HepG2 (cell line): ENCODE data around the gene TVP23C. TPM values are rescaled to one million over a fixed set of nuclear protein-coding genes. Genes with fewer than 3 reads are reported as not detected.
A peak's percentile ranks its signal among the peaks of the same experiment; 100 is the strongest.

Experiments
- ATAC-seq: fragments of 200-7000 bp; cut with Tn5 transposase; 3 replicates; pipeline ENCODE4 v1.9.1; 2020; ENCODE audit warnings: mild to moderate bottlenecking, moderate library complexity
- BruUV-seq: library from RNA; stranded (reverse); fragments of 400-500 nt; replicated peaks from 2 replicates; lab custom pipeline; 2021; lab: Mats Ljungman, UMichigan
- CTCF ChIA-PET: fragments of 300-600 bp; formaldehyde crosslinking; extraction: SDS; loops from one replicate; lab custom pipeline; 2021; ENCODE audit warnings: low total read pairs, inconsistent platforms, low intra/inter-chr PET ratio; lab: Yijun Ruan, JAX
- POLR2A ChIA-PET: fragments of 350-600 bp; sonication (Branson Sonifier 250); formaldehyde crosslinking; loops from one replicate; lab custom pipeline; 2020; ENCODE audit warnings: antibody characterized with exemption, inconsistent platforms; lab: Yijun Ruan, JAX
- DNase-seq: peaks from one replicate; pipeline ENCODE4 v3.0.0-alpha.2; 2015; ENCODE audit warnings: low spot score
- FAIRE-seq: peaks from 3 replicates; lab custom pipeline; 2011; peaks lifted over from hg19 to GRCh38; lab: Jason Lieb, UNC
- H2AFZ ChIP-seq: one replicate; pipeline ENCODE4 v1.6.1; 2011; ENCODE audit warnings: low read length, inconsistent platforms
- H3K27ac ChIP-seq: fragments of 300-600 bp; 3 replicates; pipeline ENCODE4 v1.8.0; 2011; ENCODE audit warnings: mixed run types, mild to moderate bottlenecking, mixed read lengths, low read length, inconsistent platforms; ENCODE audit not compliant: insufficient read depth; ENCODE audit errors: extremely low read length
- H3K27me3 ChIP-seq, 2 experiments: fragments of 200-600 bp in 1 of 2; 2 replicates in 1 of 2; 3 replicates in 1 of 2; pipeline versions ENCODE4 v1.6.0 to v1.8.0; 2011; ENCODE audit warnings: low read length in 2 of 2, mild to moderate bottlenecking in 2 of 2, moderate library complexity in 2 of 2, inconsistent platforms in 1 of 2; ENCODE audit not compliant: insufficient read depth in 2 of 2, control insufficient read depth in 1 of 2
- H3K36me3 ChIP-seq, 2 experiments: fragments of 200-600 bp in 1 of 2; replicated peaks in 1 of 2; 2 replicates in 1 of 2; 3 replicates in 1 of 2; pipeline versions ENCODE4 v1.5.1 to v1.8.0; 2011; ENCODE audit warnings: low read length in 2 of 2, inconsistent platforms in 1 of 2; ENCODE audit not compliant: insufficient read depth in 2 of 2, control insufficient read depth in 1 of 2
- H3K4me1 ChIP-seq: 2 replicates; pipeline ENCODE4 v1.5.1; 2012; ENCODE audit warnings: low read length, inconsistent platforms; ENCODE audit not compliant: insufficient read depth
- H3K4me2 ChIP-seq: 2 replicates; pipeline ENCODE4 v1.6.0; 2011; ENCODE audit warnings: low read depth, low read length, inconsistent platforms
- H3K4me3 ChIP-seq, 3 experiments: fragments of 200-600 bp in 1 of 3; sonication (generic), shearing (Covaris generic) in 1 of 3; replicated peaks in 1 of 3; 2 replicates each; pipeline ENCODE4 v1.5.1; 2011 to 2016; ENCODE audit warnings: low read length in 3 of 3, inconsistent platforms in 2 of 3, low read depth in 2 of 3, mild to moderate bottlenecking in 2 of 3, control low read depth in 1 of 3, mixed read lengths in 1 of 3; ENCODE audit not compliant: insufficient read depth in 1 of 3
- H3K79me2 ChIP-seq: one replicate; pipeline ENCODE4 v1.6.1; 2011; ENCODE audit warnings: low read length, inconsistent platforms; ENCODE audit not compliant: insufficient read depth
- H3K9ac ChIP-seq: 2 replicates; pipeline ENCODE4 v1.6.0; 2011; ENCODE audit warnings: mild to moderate bottlenecking, low read depth, low read length, inconsistent platforms; ENCODE audit not compliant: insufficient read depth
- H3K9me3 ChIP-seq: 2 replicates; pipeline ENCODE4 v1.5.1; 2012; ENCODE audit warnings: mild to moderate bottlenecking, low read length
- H4K20me1 ChIP-seq: 2 replicates; pipeline ENCODE4 v1.6.0; 2011; ENCODE audit warnings: inconsistent platforms, mild to moderate bottlenecking, low read length, moderate library complexity; ENCODE audit not compliant: insufficient read depth
- FOXJ3 ChIP-seq: sonication (generic); formaldehyde crosslinking; IDR thresholded peaks from 2 replicates; pipeline ENCODE4 v1.4.0; 2020; ENCODE audit warnings: missing genetic modification reagents, mild to moderate bottlenecking, borderline replicate concordance
- KAT2B ChIP-seq: fragments of 150-350 bp; IDR thresholded peaks from 2 replicates; pipeline ENCODE4 v1.6.1; 2014; ENCODE audit warnings: low read depth, low read length, borderline replicate concordance
- TEAD3 ChIP-seq: optimal IDR thresholded peaks from 2 replicates; pipeline ENCODE3; 2016; ENCODE audit warnings: borderline replicate concordance
- ZNF263 ChIP-seq: sonication (generic); formaldehyde crosslinking; IDR thresholded peaks from 2 replicates; pipeline ENCODE4 v1.4.0; 2020; ENCODE audit warnings: missing genetic modification reagents
- ZNF350 ChIP-seq: sonication (generic); formaldehyde crosslinking; IDR thresholded peaks from 2 replicates; pipeline ENCODE4 v1.4.0; 2020; ENCODE audit warnings: mild to moderate bottlenecking, low read depth, missing genetic modification reagents, borderline replicate concordance
- WGBS: methylation state at CpG from one replicate; pipeline ENCODE4 v1.1.6; 2017; ENCODE audit warnings: low lambda C conversion rate; 5-methylcytosine and 5-hydroxymethylcytosine counted together
- in situ Hi-C: cut with HindIII; loops from 2 replicates; pipeline ENCODE4 v1.10.0; 2017; ENCODE audit warnings: low pct_unique_long_range_greater_than_20kb; ENCODE audit not compliant: extremely low pct_ligation_motif_present
- intact Hi-C: fragments of 100-400 bp; cut with micrococcal nuclease; formaldehyde crosslinking; loops from one replicate; pipeline ENCODE4 v1.10.0; 2022; ENCODE audit not compliant: unreplicated experiment
- polyA plus RNA-seq, 8 experiments: library from polyadenylated mRNA; depleted of rRNA in 3 of 8; stranded (reverse) in 7 of 8; unstranded in 1 of 8; fragments of >200 nt; fragmentation: Illumina TruSeq in 4 of 8; extraction: Trizol in 4 of 8; gene quantifications; 2 replicates each; pipeline versions ENCODE4 v1.2.1 to v1.2.3, GENCODE V29; 2011 to 2016; ENCODE audit warnings: low read depth in 4 of 8, missing spikeins in 1 of 8, mixed read lengths in 1 of 8; ENCODE audit not compliant: insufficient read depth in 1 of 8
- total RNA-seq, 5 experiments: library from RNA; depleted of rRNA; stranded (reverse); fragments of >200 nt; fragmentation: Illumina TruSeq; extraction: Trizol; gene quantifications; 2 replicates each; pipeline ENCODE4 v1.2.3, GENCODE V29; 2016; ENCODE audit warnings: low read depth in 1 of 5
- TF ChIP-seq, protein P1 (sequence below): sonication (generic); formaldehyde crosslinking; IDR thresholded peaks from 2 replicates; pipeline ENCODE4 v1.5.1; 2020; ENCODE audit warnings: mild to moderate bottlenecking, missing genetic modification reagents, moderate library complexity
- TF ChIP-seq, protein P2 (sequence below): sonication (generic); formaldehyde crosslinking; IDR thresholded peaks from 2 replicates; pipeline ENCODE4 v1.8.1; 2023; ENCODE audit warnings: missing genetic modification reagents, mild to moderate bottlenecking, borderline replicate concordance

Gene TVP23C
- total and polyA plus RNA-seq, 2 of the 13 experiments (the other 11 are each of a cell fraction or from before 2014, with no cell fraction given) = 10.4 to 28.2 TPM

DNA sequence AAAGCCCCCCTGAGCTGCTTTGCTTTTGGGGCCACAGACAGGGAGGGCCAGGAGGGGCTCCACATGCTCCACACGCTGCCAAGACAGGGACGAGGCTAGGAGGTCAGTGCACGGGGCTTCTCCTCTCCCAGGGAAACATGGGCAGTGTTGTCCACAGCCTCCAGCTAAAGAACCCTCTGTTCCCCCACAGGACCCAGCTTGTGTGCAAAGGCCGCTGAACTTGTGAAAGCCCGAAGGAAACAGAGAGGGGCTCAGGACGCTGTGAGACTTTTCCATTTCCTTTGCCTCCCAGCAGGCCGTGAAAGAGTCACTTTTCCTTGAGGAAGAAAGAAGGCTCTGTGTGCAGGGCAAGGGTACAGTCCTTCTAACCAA is 105.6 kb downstream of the TVP23C start:
- no peak overlapping the region for H2AFZ ChIP-seq
- in situ Hi-C loops = no loop called here
- H3K4me2 ChIP-seq = no peak overlapping the region
- peaks cover 16 to 34% of the 10 kb centered on the region in 2 experiments for H3K36me3 ChIP-seq
- TF ChIP-seq FOXJ3 (CRISPR knock-in tag) = no peak
- TF ChIP-seq, protein P1, sequence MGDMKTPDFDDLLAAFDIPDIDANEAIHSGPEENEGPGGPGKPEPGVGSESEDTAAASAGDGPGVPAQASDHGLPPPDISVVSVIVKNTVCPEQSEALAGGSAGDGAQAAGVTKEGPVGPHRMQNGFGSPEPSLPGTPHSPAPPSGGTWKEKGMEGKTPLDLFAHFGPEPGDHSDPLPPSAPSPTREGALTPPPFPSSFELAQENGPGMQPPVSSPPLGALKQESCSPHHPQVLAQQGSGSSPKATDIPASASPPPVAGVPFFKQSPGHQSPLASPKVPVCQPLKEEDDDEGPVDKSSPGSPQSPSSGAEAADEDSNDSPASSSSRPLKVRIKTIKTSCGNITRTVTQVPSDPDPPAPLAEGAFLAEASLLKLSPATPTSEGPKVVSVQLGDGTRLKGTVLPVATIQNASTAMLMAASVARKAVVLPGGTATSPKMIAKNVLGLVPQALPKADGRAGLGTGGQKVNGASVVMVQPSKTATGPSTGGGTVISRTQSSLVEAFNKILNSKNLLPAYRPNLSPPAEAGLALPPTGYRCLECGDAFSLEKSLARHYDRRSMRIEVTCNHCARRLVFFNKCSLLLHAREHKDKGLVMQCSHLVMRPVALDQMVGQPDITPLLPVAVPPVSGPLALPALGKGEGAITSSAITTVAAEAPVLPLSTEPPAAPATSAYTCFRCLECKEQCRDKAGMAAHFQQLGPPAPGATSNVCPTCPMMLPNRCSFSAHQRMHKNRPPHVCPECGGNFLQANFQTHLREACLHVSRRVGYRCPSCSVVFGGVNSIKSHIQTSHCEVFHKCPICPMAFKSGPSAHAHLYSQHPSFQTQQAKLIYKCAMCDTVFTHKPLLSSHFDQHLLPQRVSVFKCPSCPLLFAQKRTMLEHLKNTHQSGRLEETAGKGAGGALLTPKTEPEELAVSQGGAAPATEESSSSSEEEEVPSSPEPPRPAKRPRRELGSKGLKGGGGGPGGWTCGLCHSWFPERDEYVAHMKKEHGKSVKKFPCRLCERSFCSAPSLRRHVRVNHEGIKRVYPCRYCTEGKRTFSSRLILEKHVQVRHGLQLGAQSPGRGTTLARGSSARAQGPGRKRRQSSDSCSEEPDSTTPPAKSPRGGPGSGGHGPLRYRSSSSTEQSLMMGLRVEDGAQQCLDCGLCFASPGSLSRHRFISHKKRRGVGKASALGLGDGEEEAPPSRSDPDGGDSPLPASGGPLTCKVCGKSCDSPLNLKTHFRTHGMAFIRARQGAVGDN (CRISPR knock-in tag) = 0 out of 2 replicates have a peak, but pooled peaks have one; percentile 14
- TF ChIP-seq, protein P2, sequence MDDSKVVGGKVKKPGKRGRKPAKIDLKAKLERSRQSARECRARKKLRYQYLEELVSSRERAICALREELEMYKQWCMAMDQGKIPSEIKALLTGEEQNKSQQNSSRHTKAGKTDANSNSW (CRISPR knock-in tag) = no peak
- no peak for TF ChIP-seq TEAD3
- no peak for TF ChIP-seq KAT2B
- no peak for TF ChIP-seq ZNF350 (CRISPR knock-in tag)
- no peak for TF ChIP-seq ZNF263
- no peaks in the 10 kb centered on the region for H3K27me3 ChIP-seq
- WGBS = 69% methylated on average over 4 of the region's 7 CpGs
- DNase-seq (no peak), ATAC-seq (peak; percentile 46; the same call in 2 of the 3 replicates), FAIRE-seq (no peak)
- intact Hi-C loops = no loop called here
- H3K4me3 ChIP-seq = no peak overlapping the region
- H3K9me3 ChIP-seq = no peaks in the 10 kb centered on the region
- no peaks in the 10 kb centered on the region for H4K20me1 ChIP-seq
- BruUV-seq = no TSS peak
- CTCF ChIA-PET = no interaction called here
- H3K27ac ChIP-seq = peak overlapping the region; percentile 34
- peaks cover 20% of the 10 kb centered on the region for H3K4me1 ChIP-seq
- H3K9ac ChIP-seq = no peak overlapping the region
- POLR2A ChIA-PET = interaction anchor here (1.3 kb wide), 1 partner anchor 23 kb away, joined by 3 read pairs; no protein-coding TSS in a partner anchor
- no peaks in the 10 kb centered on the region for H3K79me2 ChIP-seq
